ENCODE measurements around the gene LACRT.

Gene LACRT

DNA sequence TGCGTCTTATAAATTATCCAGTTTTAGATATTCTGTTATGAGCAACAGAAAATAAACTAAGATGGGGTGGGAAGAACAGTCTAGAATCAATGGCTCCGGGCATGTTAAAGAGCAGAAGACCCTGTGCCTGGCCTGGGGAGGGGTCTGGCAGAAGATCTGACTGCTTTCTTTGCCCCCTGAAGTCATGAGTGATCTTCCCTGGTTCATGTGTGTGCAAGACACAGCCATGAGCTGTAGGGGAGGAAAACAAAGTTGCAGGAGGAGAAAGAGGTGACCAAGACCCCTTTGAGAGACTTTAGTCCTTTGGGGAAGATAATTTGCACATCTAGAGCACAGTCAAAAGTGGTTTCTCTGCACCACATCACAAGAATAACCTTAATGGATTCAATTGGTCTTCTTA lies 4.8 kb downstream of the LACRT start:
- DNase-seq (ENCODE audit: low spot score) = no peak
- in situ Hi-C loops (cut with MboI; ENCODE audit: low pct_unique_long_range_greater_than_20kb, low sequenced_read_pairs, unreplicated experiment) = no loop called here
- no peak for TF ChIP-seq CTCF (IDR thresholded peaks at IDR 0.05; ENCODE audit: extremely low read depth, insufficient read depth, missing control alignments)

DNA sequence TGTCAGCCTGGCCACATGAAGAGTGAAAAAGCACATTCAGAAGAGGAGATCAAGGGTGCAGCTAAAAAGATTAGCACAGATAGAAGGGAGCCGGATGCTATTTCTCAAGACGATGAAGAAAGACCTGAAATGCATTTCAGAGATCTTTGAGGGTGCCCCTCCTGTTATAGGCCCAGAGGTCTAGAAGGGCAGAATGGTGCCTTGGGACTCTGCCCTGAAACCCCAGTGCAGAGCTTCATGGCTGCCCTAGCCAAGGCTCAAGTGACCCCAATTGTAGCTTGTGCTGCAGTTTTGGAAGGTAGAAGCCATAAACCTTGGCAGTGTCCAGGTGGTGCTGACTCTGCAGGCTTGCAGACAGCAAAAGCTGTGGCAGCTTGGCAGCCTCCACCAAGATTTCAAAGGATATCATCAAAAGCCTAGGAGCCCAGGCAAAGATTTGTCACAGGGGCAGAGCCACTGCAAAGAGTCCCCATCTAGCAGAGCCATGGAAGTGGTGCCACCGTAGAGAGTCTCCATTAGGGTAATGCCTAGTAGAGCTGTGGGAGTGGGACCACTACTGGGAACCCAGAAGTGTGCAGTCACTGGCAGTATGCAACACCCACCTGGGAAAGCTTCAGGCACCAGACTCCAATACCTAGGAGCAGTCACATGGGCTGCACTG lies 6.4 kb downstream of the LACRT start:
- in situ Hi-C loops (cut with MboI; ENCODE audit: low pct_unique_long_range_greater_than_20kb, low sequenced_read_pairs, unreplicated experiment) = no loop called here
- no peak for DNase-seq (ENCODE audit: low spot score)
- TF ChIP-seq CTCF (IDR thresholded peaks at IDR 0.05; ENCODE audit: extremely low read depth, insufficient read depth, missing control alignments) = no peak

DNA sequence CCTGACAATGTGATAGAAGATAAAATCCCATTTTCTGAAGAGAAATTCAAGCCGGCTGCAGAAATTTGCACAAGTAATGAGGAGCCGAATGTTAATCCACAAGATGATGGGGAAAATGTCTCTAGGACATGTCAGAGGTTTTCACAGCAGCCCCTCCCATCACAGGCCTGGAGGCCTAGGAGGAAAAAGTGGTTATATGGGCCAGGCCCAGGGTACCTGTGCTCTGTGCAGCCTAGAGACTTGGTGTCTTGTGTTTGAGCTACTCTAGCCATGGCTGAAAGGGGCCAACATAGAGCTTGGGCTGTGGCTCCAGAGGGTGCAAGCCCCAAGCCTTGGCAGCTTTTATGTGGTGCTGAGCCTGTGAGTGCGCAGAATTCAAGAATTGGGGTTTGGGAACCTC lies 7.4 kb downstream of the LACRT start:
- TF ChIP-seq CTCF (IDR thresholded peaks at IDR 0.05; ENCODE audit: extremely low read depth, insufficient read depth, missing control alignments) = no peak
- DNase-seq (ENCODE audit: low spot score) = no peak

GRCh38 chr12:54625598-54625997 lies 9.1 kb downstream of the LACRT start:
- DNase-seq (ENCODE audit: low spot score) = no peak
- in situ Hi-C loops (cut with MboI; ENCODE audit: low pct_unique_long_range_greater_than_20kb, low sequenced_read_pairs, unreplicated experiment) = no loop called here
- TF ChIP-seq CTCF (IDR thresholded peaks at IDR 0.05; ENCODE audit: extremely low read depth, insufficient read depth, missing control alignments) = no peak

More for the DNA sequence above, 7.4 kb downstream of the LACRT start:
- in situ Hi-C loops (cut with MboI; ENCODE audit: low pct_unique_long_range_greater_than_20kb, low sequenced_read_pairs, unreplicated experiment) = no loop called here

GRCh38 chr12:54624315-54625279 lies 10.1 kb downstream of the LACRT start:
- TF ChIP-seq CTCF (IDR thresholded peaks at IDR 0.05; ENCODE audit: extremely low read depth, insufficient read depth, missing control alignments) = no peak
- no peak for DNase-seq (ENCODE audit: low spot score)
- in situ Hi-C loops (cut with MboI; ENCODE audit: low pct_unique_long_range_greater_than_20kb, low sequenced_read_pairs, unreplicated experiment) = no loop called here

DNA sequence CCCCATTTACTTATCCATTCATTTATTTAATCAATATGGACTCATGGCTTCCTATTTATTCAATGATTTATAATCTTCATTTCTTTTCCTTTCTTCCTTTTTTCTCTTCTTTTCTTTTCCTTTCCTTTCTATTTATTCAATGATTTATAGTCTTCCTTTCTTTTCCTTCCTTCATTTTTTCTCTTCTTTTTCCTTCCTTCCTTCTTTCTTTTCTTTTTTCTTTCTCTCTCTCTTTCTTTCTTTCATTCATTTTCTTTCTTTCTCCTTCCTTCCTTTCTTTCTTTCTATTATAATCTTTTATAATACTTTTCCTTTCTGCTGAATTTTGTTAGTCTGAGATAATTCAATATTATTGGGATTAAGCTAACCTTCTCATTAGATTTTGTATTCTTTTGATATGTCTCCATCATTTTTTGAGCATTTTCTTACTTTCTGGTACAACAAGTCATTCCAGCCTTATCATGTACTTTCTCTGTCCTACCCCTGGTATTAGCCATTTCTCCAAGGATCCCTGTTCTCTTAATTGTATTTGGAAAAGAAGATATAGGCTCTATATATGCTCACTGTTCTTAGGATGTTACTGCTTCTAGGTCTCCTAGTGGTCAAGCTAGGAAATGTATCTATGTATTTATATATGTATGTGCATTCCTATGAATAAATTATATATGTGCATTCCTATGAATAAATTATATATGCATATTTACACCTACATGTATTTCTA lies 12.1 kb downstream of the LACRT start:
- in situ Hi-C loops (cut with MboI; ENCODE audit: low pct_unique_long_range_greater_than_20kb, low sequenced_read_pairs, unreplicated experiment) = no loop called here
- no peak for DNase-seq (ENCODE audit: low spot score)

More for the DNA sequence above, 12.1 kb downstream of the LACRT start:
- TF ChIP-seq CTCF (IDR thresholded peaks at IDR 0.05; ENCODE audit: extremely low read depth, insufficient read depth, missing control alignments) = no peak

Measured in GM13977 (cell line).